WTC11 (cell line): ENCODE results near the gene PSENEN.

Source experiments
- CREB1 ChIP-seq: sonication (generic); formaldehyde crosslinking; IDR thresholded peaks from 2 replicates; pipeline ENCODE4 v1.8.0; 2023; ENCODE audit warnings: mild to moderate bottlenecking, missing genetic modification reagents
- CTCF ChIP-seq: fragments of 200-600 bp; IDR thresholded peaks from 2 replicates; pipeline ENCODE4 v1.8.0; 2022; ENCODE audit warnings: antibody characterized with exemption
- E2F1 ChIP-seq: sonication (generic); formaldehyde crosslinking; IDR thresholded peaks from 2 replicates; pipeline ENCODE4 v1.8.0; 2022; ENCODE audit warnings: mild to moderate bottlenecking, missing genetic modification reagents
- ETV6 ChIP-seq: sonication (generic); formaldehyde crosslinking; IDR thresholded peaks from 2 replicates; pipeline ENCODE4 v1.8.1; 2022; ENCODE audit warnings: mild to moderate bottlenecking, missing genetic modification reagents
- IRF2 ChIP-seq: sonication (generic); formaldehyde crosslinking; IDR thresholded peaks from 2 replicates; pipeline ENCODE4 v1.8.0; 2022; ENCODE audit warnings: low read depth, missing genetic modification reagents, borderline replicate concordance
- NR2C2 ChIP-seq: sonication (generic); formaldehyde crosslinking; IDR thresholded peaks from 2 replicates; pipeline ENCODE4 v1.8.0; 2022; ENCODE audit warnings: mild to moderate bottlenecking, missing genetic modification reagents
- RORB ChIP-seq: fragments of 250-450 bp; sonication (Bioruptor Pico); IDR thresholded peaks from 2 replicates; pipeline ENCODE4 v1.9.0; 2021; ENCODE audit warnings: mild to moderate bottlenecking
- ZNF423 ChIP-seq: fragments of 250-450 bp; sonication (Bioruptor Pico); IDR thresholded peaks from 2 replicates; pipeline ENCODE4 v2.1.2; 2022; ENCODE audit warnings: mild to moderate bottlenecking, moderate library complexity
- ZNF532 ChIP-seq: fragments of 250-450 bp; sonication (Bioruptor Pico); IDR thresholded peaks from 2 replicates; pipeline ENCODE4 v1.9.0; 2021; ENCODE audit warnings: mild to moderate bottlenecking, borderline replicate concordance
- ZNF671 ChIP-seq: fragments of 250-450 bp; sonication (Bioruptor Pico); IDR thresholded peaks from 2 replicates; pipeline ENCODE4 v1.8.0; 2021; ENCODE audit warnings: mild to moderate bottlenecking

GRCh38 chr19:35792888-35793287 is 47.4 kb downstream of the PSENEN start:
- TF ChIP-seq CREB1 (no peak), E2F1 (CRISPR knock-in tag) (no peak), NR2C2 (CRISPR knock-in tag) (no peak), ETV6 (no peak), RORB (no peak), ZNF671 (CRISPR knock-in tag) (no peak), IRF2 (no peak), ZNF532 (CRISPR knock-in tag) (no peak), CTCF (no peak), ZNF423 (CRISPR knock-in tag) (no peak)
